ENCODE data around the gene P2RX5. TPM values are rescaled to one million over a fixed set of nuclear protein-coding genes. Genes with fewer than 3 reads are reported as not detected.
A peak's percentile ranks its signal among the peaks of the same experiment; 100 is the strongest.

P2RX5 gene
- total RNA-seq, 6 experiments from 2014 or later: 5.2 to 16.1 (median 7.0) TPM

DNA sequence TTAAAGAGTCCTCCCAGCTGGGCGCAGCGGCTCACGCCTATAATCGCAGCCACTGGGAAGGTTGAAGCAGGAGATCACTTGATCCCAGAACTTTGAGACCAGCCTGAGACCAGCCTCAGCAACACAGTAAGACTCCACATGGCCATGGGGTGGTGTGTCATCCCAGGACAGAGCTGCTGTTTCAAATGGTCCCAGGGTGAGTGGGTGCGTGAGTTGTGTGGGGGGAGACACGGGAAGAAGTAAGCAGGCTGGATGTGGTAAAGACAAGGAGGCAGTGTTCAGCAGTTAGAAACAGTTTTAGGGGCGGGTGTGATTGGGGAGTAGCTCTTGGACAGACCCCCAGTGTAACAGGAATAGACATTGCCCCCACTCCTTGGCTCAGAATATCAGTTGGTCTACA is 63.7 kb downstream of the P2RX5 start:
- TF ChIP-seq, protein P1, sequence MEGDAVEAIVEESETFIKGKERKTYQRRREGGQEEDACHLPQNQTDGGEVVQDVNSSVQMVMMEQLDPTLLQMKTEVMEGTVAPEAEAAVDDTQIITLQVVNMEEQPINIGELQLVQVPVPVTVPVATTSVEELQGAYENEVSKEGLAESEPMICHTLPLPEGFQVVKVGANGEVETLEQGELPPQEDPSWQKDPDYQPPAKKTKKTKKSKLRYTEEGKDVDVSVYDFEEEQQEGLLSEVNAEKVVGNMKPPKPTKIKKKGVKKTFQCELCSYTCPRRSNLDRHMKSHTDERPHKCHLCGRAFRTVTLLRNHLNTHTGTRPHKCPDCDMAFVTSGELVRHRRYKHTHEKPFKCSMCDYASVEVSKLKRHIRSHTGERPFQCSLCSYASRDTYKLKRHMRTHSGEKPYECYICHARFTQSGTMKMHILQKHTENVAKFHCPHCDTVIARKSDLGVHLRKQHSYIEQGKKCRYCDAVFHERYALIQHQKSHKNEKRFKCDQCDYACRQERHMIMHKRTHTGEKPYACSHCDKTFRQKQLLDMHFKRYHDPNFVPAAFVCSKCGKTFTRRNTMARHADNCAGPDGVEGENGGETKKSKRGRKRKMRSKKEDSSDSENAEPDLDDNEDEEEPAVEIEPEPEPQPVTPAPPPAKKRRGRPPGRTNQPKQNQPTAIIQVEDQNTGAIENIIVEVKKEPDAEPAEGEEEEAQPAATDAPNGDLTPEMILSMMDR (IDR thresholded peaks at IDR 0.05): no peak
- H3K36me3 Mint-ChIP-seq (ENCODE audit: low read depth): peaks cover 19% of the 10 kb centered on the region
- H3K9me3 Mint-ChIP-seq: no peaks in the 10 kb centered on the region
- peaks cover 15% of the 10 kb centered on the region for H3K4me1 Mint-ChIP-seq (ENCODE audit: low read depth)
- DNase-seq: no peak
- H3K27ac Mint-ChIP-seq: no peak overlapping the region
- H3K4me3 Mint-ChIP-seq: no peak overlapping the region
- no peaks in the 10 kb centered on the region; the same call in 1 of the 2 replicates for H3K27me3 Mint-ChIP-seq (ENCODE audit: insufficient read depth)

DNA sequence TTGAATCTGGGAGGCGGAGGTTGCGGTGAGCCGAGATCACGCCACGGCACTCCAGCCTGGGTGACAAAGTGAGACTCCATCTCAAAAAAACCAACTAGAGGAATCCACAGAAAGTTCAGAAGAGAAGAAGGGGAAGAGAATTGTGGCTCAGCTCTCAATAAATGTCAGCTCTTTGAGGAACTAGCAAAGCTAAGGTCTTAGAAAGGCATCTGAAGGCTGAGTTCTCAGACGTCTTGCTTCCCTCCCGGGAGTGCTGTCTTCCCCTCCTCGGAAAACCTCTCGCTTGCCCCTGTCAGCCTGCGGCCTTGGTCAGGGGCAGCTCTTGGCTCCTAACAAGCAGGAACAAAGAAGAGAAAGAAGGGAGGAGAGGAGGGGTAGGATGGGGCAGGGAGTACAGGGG is 65.2 kb downstream of the P2RX5 start:
- Mint-ChIP-seq H3K4me1 (ENCODE audit: low read depth) (peaks cover 18% of the 10 kb centered on the region), H3K4me3 (no peak overlapping the region), H3K27me3 (ENCODE audit: insufficient read depth) (no peaks in the 10 kb centered on the region; the same call in 1 of the 2 replicates), H3K27ac (no peak overlapping the region; the same call in 1 of the 2 replicates), H3K9me3 (no peaks in the 10 kb centered on the region), H3K36me3 (ENCODE audit: low read depth) (peaks cover 30% of the 10 kb centered on the region)
- no peak for DNase-seq
- TF ChIP-seq, protein P1 (IDR thresholded peaks at IDR 0.05): no peak

DNA sequence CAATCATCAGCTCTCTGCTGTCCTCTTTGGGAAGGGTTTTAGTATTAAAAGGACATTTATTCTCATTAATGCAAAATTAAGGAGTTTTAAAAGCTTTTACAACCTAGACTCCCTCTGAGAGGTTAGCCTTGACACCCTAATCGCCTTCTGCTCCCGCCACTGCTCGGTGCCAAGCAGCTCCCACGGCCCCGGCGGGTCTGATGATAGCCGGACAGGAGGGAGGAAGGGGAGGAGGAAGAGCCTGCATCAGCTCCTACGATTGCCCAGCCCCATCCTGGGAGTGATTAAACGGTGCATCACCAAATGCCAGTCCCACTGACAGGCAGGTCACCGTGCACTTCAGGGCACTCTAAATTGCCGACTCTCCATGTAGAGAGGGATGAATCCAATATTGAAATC is 68.2 kb downstream of the P2RX5 start:
- TF ChIP-seq, protein P1 (IDR thresholded peaks at IDR 0.05): no peak
- peaks cover 24% of the 10 kb centered on the region for H3K36me3 Mint-ChIP-seq (ENCODE audit: low read depth)
- no peaks in the 10 kb centered on the region for H3K9me3 Mint-ChIP-seq
- no peaks in the 10 kb centered on the region for H3K27me3 Mint-ChIP-seq (ENCODE audit: insufficient read depth)
- no peak for DNase-seq
- H3K27ac Mint-ChIP-seq: no peak overlapping the region
- peaks cover 10% of the 10 kb centered on the region for H3K4me1 Mint-ChIP-seq (ENCODE audit: low read depth)
- H3K4me3 Mint-ChIP-seq: no peak overlapping the region

DNA sequence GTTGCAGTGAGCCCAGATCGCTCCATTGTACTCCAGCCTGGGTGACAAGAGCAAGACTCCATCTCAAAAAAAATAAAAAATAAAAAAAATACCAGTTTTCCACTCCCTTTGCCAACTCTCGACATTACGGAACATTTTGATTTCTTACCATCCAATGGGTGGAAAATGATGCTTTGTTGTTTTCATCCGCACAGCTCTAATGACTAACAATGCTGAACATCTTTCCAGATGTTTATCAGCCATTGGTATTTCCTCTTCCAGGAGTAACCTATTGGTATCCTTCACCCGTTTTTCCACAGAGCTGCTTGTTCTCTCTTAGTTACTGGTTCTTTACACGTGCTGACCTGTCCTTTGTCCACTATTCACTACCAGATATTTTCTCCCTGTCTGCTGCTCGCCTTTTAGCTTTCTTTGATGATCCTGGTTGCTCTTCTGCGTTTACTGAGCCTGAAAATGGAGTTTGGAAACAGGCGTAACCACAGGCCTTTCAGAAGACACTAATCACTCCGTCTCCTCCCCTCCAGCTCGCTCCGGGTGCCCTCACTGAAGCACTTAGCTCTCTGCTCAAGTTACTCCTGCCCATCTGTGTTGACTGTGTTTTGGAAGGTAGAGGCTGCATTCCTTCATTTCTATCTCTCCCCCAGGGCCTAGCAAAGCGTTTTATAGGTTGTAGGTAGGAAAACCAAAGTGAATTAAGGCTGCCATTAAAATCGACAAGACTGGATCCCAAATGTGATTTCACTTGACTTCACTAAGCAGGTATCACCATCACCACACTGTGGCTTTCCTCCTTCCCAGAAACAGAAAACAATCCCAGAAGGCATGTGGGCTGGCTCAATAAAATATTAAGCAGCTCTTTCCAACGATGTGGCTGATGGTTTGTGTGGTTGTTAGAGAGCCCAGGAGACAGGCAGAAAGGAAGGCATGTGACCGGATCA is 68.9 kb downstream of the P2RX5 start:
- DNase-seq: no peak
- Mint-ChIP-seq H3K27me3 (ENCODE audit: insufficient read depth) (no peaks in the 10 kb centered on the region), H3K4me1 (ENCODE audit: low read depth) (peaks cover 10% of the 10 kb centered on the region), H3K9me3 (no peaks in the 10 kb centered on the region), H3K27ac (peak overlapping the region; percentile 42), H3K36me3 (ENCODE audit: low read depth) (peaks cover 24% of the 10 kb centered on the region), H3K4me3 (no peak overlapping the region)
- TF ChIP-seq, protein P1 (IDR thresholded peaks at IDR 0.05): no peak

Other genes starting within 250 kb of the P2RX5 start
- gene SPATA22, start 224.3 kb downstream of the P2RX5 start, total RNA-seq (2021; fragmentation: NEBNext Ultra II Directional; extraction: Animal tissue kit (Norgen Biotek cat#: 25700)): not detected
- not detected for gene ASPA, start 220.2 kb downstream of the P2RX5 start, total RNA-seq (2021; fragmentation: NEBNext Ultra II Directional; extraction: Animal tissue kit (Norgen Biotek cat#: 25700))
- gene TRPV3, start 138.3 kb downstream of the P2RX5 start, total RNA-seq (2021; fragmentation: NEBNext Ultra II Directional; extraction: Animal tissue kit (Norgen Biotek cat#: 25700)): under 1 TPM in 5 of 6 experiments, not detected in 1; 0.07 to 0.66 (median 0.43) TPM
- gene TRPV1, start 86.7 kb downstream of the P2RX5 start, total RNA-seq (2021; fragmentation: NEBNext Ultra II Directional; extraction: Animal tissue kit (Norgen Biotek cat#: 25700)): 1 to 10 TPM; 1.2 to 1.9 (median 1.5) TPM
- 10 to 100 TPM in 1 of 6 experiments, 1 to 10 TPM in 5; 7.9 to 10.5 (median 9.1) TPM for gene SHPK, start 59.9 kb downstream of the P2RX5 start, total RNA-seq (2021; fragmentation: NEBNext Ultra II Directional; extraction: Animal tissue kit (Norgen Biotek cat#: 25700))
- gene CTNS, start 59.4 kb downstream of the P2RX5 start, total RNA-seq (2021; fragmentation: NEBNext Ultra II Directional; extraction: Animal tissue kit (Norgen Biotek cat#: 25700)): 10 to 100 TPM in 1 of 6 experiments, 1 to 10 TPM in 5; 8.8 to 10.2 (median 9.0) TPM
- 100 to 1,000 TPM; 289 to 336 (median 313) TPM for gene TAX1BP3, start 27.6 kb downstream of the P2RX5 start, total RNA-seq (2021; fragmentation: NEBNext Ultra II Directional; extraction: Animal tissue kit (Norgen Biotek cat#: 25700))
- 10 to 100 TPM; 57.6 to 66.8 (median 64.1) TPM for gene EMC6, start 27.3 kb downstream of the P2RX5 start, total RNA-seq (2021; fragmentation: NEBNext Ultra II Directional; extraction: Animal tissue kit (Norgen Biotek cat#: 25700))
- 1 to 10 TPM; 3.5 to 8.0 (median 7.0) TPM for gene HASPIN, start 27.7 kb upstream of the P2RX5 start, total RNA-seq (2021; fragmentation: NEBNext Ultra II Directional; extraction: Animal tissue kit (Norgen Biotek cat#: 25700))
- gene ITGAE, start 105.0 kb upstream of the P2RX5 start, total RNA-seq (2021; fragmentation: NEBNext Ultra II Directional; extraction: Animal tissue kit (Norgen Biotek cat#: 25700)): 10 to 100 TPM; 28.2 to 35.0 (median 30.8) TPM
- gene NCBP3, start 150.1 kb upstream of the P2RX5 start, total RNA-seq (2021; fragmentation: NEBNext Ultra II Directional; extraction: Animal tissue kit (Norgen Biotek cat#: 25700)): 10 to 100 TPM; 22.4 to 28.6 (median 25.3) TPM
- gene CAMKK1, start 196.9 kb upstream of the P2RX5 start, total RNA-seq (2021; fragmentation: NEBNext Ultra II Directional; extraction: Animal tissue kit (Norgen Biotek cat#: 25700)): 1 to 10 TPM; 5.4 to 6.9 (median 6.0) TPM
- under 1 TPM in 1 of 6 experiments, not detected in 5; 0.08 TPM for gene P2RX1, start 220.3 kb upstream of the P2RX5 start, total RNA-seq (2021; fragmentation: NEBNext Ultra II Directional; extraction: Animal tissue kit (Norgen Biotek cat#: 25700))